GM18907 (cell line): Measurements from ENCODE around the gene INTS12.
"Not testable (repeated sequence)": the region's sequence is repeated elsewhere in the genome, so short reads cannot be mapped to it uniquely, and the experiment has no call there.

Source experiments
- ATAC-seq: cut with Tn5 transposase; IDR thresholded peaks from one replicate; pipeline ENCODE4 v1.9.1; 2021; ENCODE audit warnings: mild to moderate bottlenecking, moderate library complexity; ENCODE audit not compliant: unreplicated experiment

The INTS12 gene

GRCh38 chr4:105708181-105709080 lies at the start of gene INTS12, which contains the start of gene GSTCD:
Gene INTS12 (minus strand): TSS chr4:105708689. CDS start chr4:105700005, 8,684 bp downstream.
Gene GSTCD (plus strand): TSS chr4:105708784. CDS start chr4:105717614, 8,830 bp downstream.
- ATAC-seq = peak; percentile 84

- no peak for ATAC-seq
Measured at GRCh38 chr4:105755375-105755774, 46.9 kb upstream of the INTS12 start.

GRCh38 chr4:105753361-105753760 lies 44.9 kb upstream of the INTS12 start:
- no peak for ATAC-seq

GRCh38 chr4:105751718-105752299 lies 43.3 kb upstream of the INTS12 start:
- ATAC-seq = no peak

- ATAC-seq = no peak
Measured at GRCh38 chr4:105748222-105748621, 39.7 kb upstream of the INTS12 start.

- ATAC-seq = no peak
Measured at GRCh38 chr4:105741548-105741947, 33.1 kb upstream of the INTS12 start.

- ATAC-seq = not testable (repeated sequence)
Measured at GRCh38 chr4:105735217-105735616, 26.7 kb upstream of the INTS12 start.

GRCh38 chr4:105729895-105730294 lies 21.4 kb upstream of the INTS12 start:
- ATAC-seq = not testable (repeated sequence)

- ATAC-seq = no peak
Measured at GRCh38 chr4:105725623-105726022, 17.1 kb upstream of the INTS12 start.

GRCh38 chr4:105719204-105719603 lies 10.7 kb upstream of the INTS12 start:
- ATAC-seq = no peak

- no peak for ATAC-seq
Measured at GRCh38 chr4:105715692-105716278, 7.3 kb upstream of the INTS12 start.

GRCh38 chr4:105714932-105715331 lies 6.4 kb upstream of the INTS12 start:
- ATAC-seq = no peak

GRCh38 chr4:105714071-105714521 lies 5.6 kb upstream of the INTS12 start:
- peak; percentile 62 for ATAC-seq

GRCh38 chr4:105712766-105713165 lies 4.3 kb upstream of the INTS12 start:
- ATAC-seq = no peak

GRCh38 chr4:105710678-105711077 lies 2.2 kb upstream of the INTS12 start:
- ATAC-seq = no peak

GRCh38 chr4:105710012-105710600 lies 1.6 kb upstream of the INTS12 start:
- ATAC-seq = no peak

- peak; percentile 42 for ATAC-seq
Measured at GRCh38 chr4:105709081-105709450, 577 bp upstream of the INTS12 start.

- no peak for ATAC-seq
Measured at GRCh38 chr4:105707782-105708180, 708 bp downstream of the INTS12 start.

- ATAC-seq = no peak
Measured at GRCh38 chr4:105698607-105699006, 9.9 kb downstream of the INTS12 start.

- not testable (repeated sequence) for ATAC-seq
Measured at GRCh38 chr4:105695832-105696231, 12.7 kb downstream of the INTS12 start.

GRCh38 chr4:105694812-105695211 lies 13.7 kb downstream of the INTS12 start:
- not testable (repeated sequence) for ATAC-seq
